ENCODE measurements around the gene WSCD1. TPM values are rescaled to one million over a fixed set of nuclear protein-coding genes. Genes with fewer than 3 reads are reported as not detected.

WSCD1 gene
- total RNA-seq, 1 experiment from 2014 or later, result 0.45 TPM

DNA sequence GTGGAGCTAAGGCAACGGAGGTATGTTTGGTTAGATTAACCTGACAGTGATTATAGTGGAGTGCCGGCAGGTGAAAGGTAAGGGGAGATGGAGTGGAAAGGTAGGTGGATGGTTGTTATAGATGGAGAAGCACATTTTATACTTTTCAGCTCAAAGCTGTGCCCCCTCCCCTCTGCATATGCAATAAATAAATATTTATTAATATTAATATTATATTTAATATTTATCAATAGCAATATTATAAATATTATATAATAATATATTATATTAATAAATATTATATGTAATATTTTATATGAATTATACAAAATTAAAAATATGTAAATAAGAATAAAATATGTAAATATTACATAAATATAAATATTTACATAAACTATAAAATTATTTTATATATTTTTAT, 70.0 kb downstream of the WSCD1 start:
- H3K4me3 Mint-ChIP-seq (ENCODE audit: low read depth, unreplicated experiment), result no peak overlapping the region

DNA sequence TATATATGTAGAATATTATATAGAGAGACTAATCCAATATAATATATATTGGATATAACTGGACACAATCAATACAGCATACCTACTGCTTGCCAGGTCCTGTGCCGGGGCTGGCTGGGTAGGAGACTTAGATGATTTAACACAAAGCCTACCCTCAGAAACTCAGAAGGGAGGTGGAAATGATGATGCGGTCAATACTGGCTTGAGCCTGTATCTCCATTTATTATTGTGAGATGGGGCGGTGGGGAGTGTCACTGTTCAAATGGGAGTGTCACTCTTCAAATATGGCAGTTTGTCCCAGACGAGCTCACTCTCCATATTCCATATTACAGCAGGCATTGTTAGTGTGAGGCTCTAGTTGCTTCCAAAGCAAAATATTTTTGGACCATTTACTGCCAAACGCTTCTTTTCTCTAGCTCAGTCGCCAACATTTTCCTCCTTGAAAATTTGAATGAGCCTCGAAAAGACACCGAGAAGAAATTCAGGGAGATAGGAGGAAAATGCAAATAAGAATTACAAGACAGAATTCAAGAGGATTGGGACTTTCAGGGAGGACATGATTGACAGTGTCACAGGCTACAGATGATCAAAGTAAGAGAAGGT, 70.7 kb downstream of the WSCD1 start:
- CTCF ChIA-PET, result no interaction called here
- intact Hi-C loops (cut with micrococcal nuclease; ENCODE audit: unreplicated experiment), result no loop called here
- H3K27me3 Mint-ChIP-seq (ENCODE audit: unreplicated experiment), result peaks cover 67% of the 10 kb centered on the region

More for the DNA sequence above, 70.0 kb downstream of the WSCD1 start:
- intact Hi-C loops (cut with micrococcal nuclease; ENCODE audit: unreplicated experiment), result no loop called here
- Mint-ChIP-seq H3K36me3 (ENCODE audit: insufficient read depth, unreplicated experiment) (no peaks in the 10 kb centered on the region), H3K27me3 (ENCODE audit: unreplicated experiment) (peaks cover 67% of the 10 kb centered on the region), H3K9me3 (ENCODE audit: low read depth, unreplicated experiment) (no peaks in the 10 kb centered on the region), H3K4me1 (ENCODE audit: low read depth, unreplicated experiment) (no peaks in the 10 kb centered on the region), H3K27ac (ENCODE audit: unreplicated experiment) (no peak overlapping the region)
- TF ChIP-seq, protein P1, sequence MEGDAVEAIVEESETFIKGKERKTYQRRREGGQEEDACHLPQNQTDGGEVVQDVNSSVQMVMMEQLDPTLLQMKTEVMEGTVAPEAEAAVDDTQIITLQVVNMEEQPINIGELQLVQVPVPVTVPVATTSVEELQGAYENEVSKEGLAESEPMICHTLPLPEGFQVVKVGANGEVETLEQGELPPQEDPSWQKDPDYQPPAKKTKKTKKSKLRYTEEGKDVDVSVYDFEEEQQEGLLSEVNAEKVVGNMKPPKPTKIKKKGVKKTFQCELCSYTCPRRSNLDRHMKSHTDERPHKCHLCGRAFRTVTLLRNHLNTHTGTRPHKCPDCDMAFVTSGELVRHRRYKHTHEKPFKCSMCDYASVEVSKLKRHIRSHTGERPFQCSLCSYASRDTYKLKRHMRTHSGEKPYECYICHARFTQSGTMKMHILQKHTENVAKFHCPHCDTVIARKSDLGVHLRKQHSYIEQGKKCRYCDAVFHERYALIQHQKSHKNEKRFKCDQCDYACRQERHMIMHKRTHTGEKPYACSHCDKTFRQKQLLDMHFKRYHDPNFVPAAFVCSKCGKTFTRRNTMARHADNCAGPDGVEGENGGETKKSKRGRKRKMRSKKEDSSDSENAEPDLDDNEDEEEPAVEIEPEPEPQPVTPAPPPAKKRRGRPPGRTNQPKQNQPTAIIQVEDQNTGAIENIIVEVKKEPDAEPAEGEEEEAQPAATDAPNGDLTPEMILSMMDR (IDR thresholded peaks at IDR 0.05; ENCODE audit: unreplicated experiment), result no peak
- DNase-seq, result no peak
- BruUV-seq (replicated peaks), result no TSS peak
- CTCF ChIA-PET, result no interaction called here

DNA sequence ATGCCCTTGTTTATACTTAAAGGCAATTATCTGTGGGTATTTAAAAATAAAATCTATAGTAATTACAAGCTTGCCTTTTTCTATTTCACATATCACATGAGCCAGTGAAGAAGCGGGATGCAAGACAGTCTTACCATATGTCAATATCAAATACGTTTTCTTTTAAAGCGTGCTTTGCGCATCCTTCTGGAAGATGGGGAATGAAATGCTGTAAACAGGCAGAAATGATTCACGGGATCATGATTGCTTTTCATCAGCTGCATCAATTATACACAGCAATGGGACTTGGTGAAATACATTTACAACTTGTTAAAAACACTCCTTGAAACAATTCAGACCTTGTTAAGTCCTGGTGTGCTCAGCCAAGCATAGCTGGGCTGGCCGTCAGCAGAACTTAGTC, 72.5 kb downstream of the WSCD1 start:
- H3K36me3 Mint-ChIP-seq (ENCODE audit: insufficient read depth, unreplicated experiment), result no peaks in the 10 kb centered on the region
- peaks cover 53% of the 10 kb centered on the region for H3K27me3 Mint-ChIP-seq (ENCODE audit: unreplicated experiment)
- TF ChIP-seq, protein P1 (IDR thresholded peaks at IDR 0.05; ENCODE audit: unreplicated experiment), result no peak
- intact Hi-C loops (cut with micrococcal nuclease; ENCODE audit: unreplicated experiment), result no loop called here
- no peaks in the 10 kb centered on the region for H3K4me1 Mint-ChIP-seq (ENCODE audit: low read depth, unreplicated experiment)
- no peak overlapping the region for H3K27ac Mint-ChIP-seq (ENCODE audit: unreplicated experiment)
- no peak for DNase-seq
- H3K9me3 Mint-ChIP-seq (ENCODE audit: low read depth, unreplicated experiment), result no peaks in the 10 kb centered on the region
- CTCF ChIA-PET, result interaction anchor here (1.1 kb wide), 1 partner anchor 13 kb away, joined by 3 read pairs; no protein-coding TSS in a partner anchor
- H3K4me3 Mint-ChIP-seq (ENCODE audit: low read depth, unreplicated experiment), result no peak overlapping the region
- BruUV-seq (replicated peaks), result no TSS peak

More for the DNA sequence above, 70.7 kb downstream of the WSCD1 start:
- Mint-ChIP-seq H3K4me1 (ENCODE audit: low read depth, unreplicated experiment) (no peaks in the 10 kb centered on the region), H3K4me3 (ENCODE audit: low read depth, unreplicated experiment) (no peak overlapping the region), H3K36me3 (ENCODE audit: insufficient read depth, unreplicated experiment) (no peaks in the 10 kb centered on the region), H3K27ac (ENCODE audit: unreplicated experiment) (no peak overlapping the region), H3K9me3 (ENCODE audit: low read depth, unreplicated experiment) (no peaks in the 10 kb centered on the region)
- no TSS peak for BruUV-seq (replicated peaks)
- TF ChIP-seq, protein P1 (IDR thresholded peaks at IDR 0.05; ENCODE audit: unreplicated experiment), result no peak
- no peak for DNase-seq

DNA sequence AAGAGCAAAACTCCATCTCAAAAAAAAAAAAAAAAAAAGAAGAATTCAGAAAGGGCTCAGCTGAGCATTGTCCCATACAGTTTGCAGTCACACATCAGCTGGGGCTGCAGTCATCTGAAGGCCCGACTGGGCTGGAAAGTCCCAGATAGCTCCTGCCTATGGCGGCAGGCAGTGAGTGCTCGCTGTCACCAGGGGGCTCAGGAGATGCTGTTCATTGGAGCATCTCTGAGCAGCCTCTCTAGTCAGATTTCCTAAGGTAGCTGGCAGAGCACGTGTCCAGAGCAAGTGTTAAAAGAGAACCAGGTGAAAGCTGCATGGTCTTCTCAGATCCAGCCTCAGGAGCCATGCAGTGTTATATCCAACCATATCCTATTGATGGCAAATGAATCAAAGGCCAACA, 75.8 kb downstream of the WSCD1 start:
- no peaks in the 10 kb centered on the region for H3K36me3 Mint-ChIP-seq (ENCODE audit: insufficient read depth, unreplicated experiment)
- no peaks in the 10 kb centered on the region for H3K9me3 Mint-ChIP-seq (ENCODE audit: low read depth, unreplicated experiment)
- CTCF ChIA-PET, result interaction anchor here (0.6 to 0.7 kb wide), 3 partner anchors 45 to 671 kb away, joined by 3 to 6 read pairs (median 3); no protein-coding TSS in a partner anchor
- no TSS peak for BruUV-seq (replicated peaks)
- no peak for DNase-seq
- intact Hi-C loops (cut with micrococcal nuclease; ENCODE audit: unreplicated experiment), result no loop called here
- no peaks in the 10 kb centered on the region for H3K4me1 Mint-ChIP-seq (ENCODE audit: low read depth, unreplicated experiment)
- peaks cover 47% of the 10 kb centered on the region for H3K27me3 Mint-ChIP-seq (ENCODE audit: unreplicated experiment)
- TF ChIP-seq, protein P1 (IDR thresholded peaks at IDR 0.05; ENCODE audit: unreplicated experiment), result no peak
- H3K4me3 Mint-ChIP-seq (ENCODE audit: low read depth, unreplicated experiment), result no peak overlapping the region
- H3K27ac Mint-ChIP-seq (ENCODE audit: unreplicated experiment), result no peak overlapping the region

Measured in Calu3 (cell line).